GM23338 (cell line): Measurements from ENCODE around the gene KLHL1. TPM values are rescaled to one million over a fixed set of nuclear protein-coding genes. Genes with fewer than 3 reads are reported as not detected.

ENCODE experiments used
- ATAC-seq: fragments of 200-7000 bp; cut with Tn5 transposase; 3 replicates; pipeline ENCODE4 v1.9.1; 2020
- DNase-seq: peaks from one replicate; pipeline ENCODE4 v3.0.0-alpha.2; 2015; ENCODE audit warnings: low spot score
- H2AFZ ChIP-seq: fragments of 200-600 bp; sonication (generic); 2 replicates; pipeline ENCODE4 v1.8.0; 2016; ENCODE audit warnings: antibody characterized with exemption, mild to moderate bottlenecking, moderate library complexity
- H3F3A ChIP-seq: fragments of 200-600 bp; sonication (generic); replicated peaks from 2 replicates; pipeline ENCODE4 v1.8.0; 2017; ENCODE audit warnings: antibody characterized with exemption, mixed run types, low read depth
- H3K27ac ChIP-seq: fragments of 200-600 bp; sonication (generic); 2 replicates; pipeline ENCODE4 v1.6.1; 2016; ENCODE audit warnings: low read depth
- H3K27me3 ChIP-seq: fragments of 200-600 bp; sonication (generic); 2 replicates; pipeline ENCODE4 v1.8.0; 2016; ENCODE audit warnings: mild to moderate bottlenecking, mixed run types, moderate library complexity; ENCODE audit not compliant: insufficient read depth
- H3K36me3 ChIP-seq: fragments of 200-600 bp; sonication (generic); 2 replicates; pipeline ENCODE4 v1.8.0; 2016; ENCODE audit warnings: mild to moderate bottlenecking; ENCODE audit not compliant: insufficient read depth
- H3K4me1 ChIP-seq: fragments of 200-600 bp; sonication (generic); 2 replicates; pipeline ENCODE4 v1.8.0; 2016; ENCODE audit warnings: mild to moderate bottlenecking, moderate library complexity; ENCODE audit not compliant: insufficient read depth
- H3K4me2 ChIP-seq: fragments of 200-600 bp; sonication (generic); 2 replicates; pipeline ENCODE4 v1.7.1; 2017; ENCODE audit warnings: mixed run types
- H3K4me3 ChIP-seq: fragments of 200-600 bp; sonication (generic); 2 replicates; pipeline ENCODE4 v1.6.1; 2016; ENCODE audit warnings: mixed run types
- H3K79me2 ChIP-seq: fragments of 200-600 bp; sonication (generic); replicated peaks from 2 replicates; pipeline ENCODE4 v1.8.0; 2017; ENCODE audit warnings: mild to moderate bottlenecking; ENCODE audit not compliant: insufficient read depth
- H3K9me2 ChIP-seq: fragments of 200-600 bp; sonication (generic); 2 replicates; pipeline ENCODE4 v1.8.0; 2017; ENCODE audit not compliant: insufficient read depth
- H4K20me1 ChIP-seq: fragments of 200-600 bp; sonication (generic); replicated peaks from 2 replicates; pipeline ENCODE4 v1.8.0; 2017; ENCODE audit warnings: mild to moderate bottlenecking; ENCODE audit not compliant: insufficient read depth
- H3K27ac Mint-ChIP-seq: 2 replicates; pipeline ENCODE4 v1.8.0; 2020; ENCODE audit warnings: inconsistent platforms, mild to moderate bottlenecking, moderate library complexity, mixed read lengths
- H3K27me3 Mint-ChIP-seq: 3 replicates; pipeline ENCODE4 v1.8.0; 2022; ENCODE audit warnings: low read depth, mild to moderate bottlenecking, moderate library complexity, mixed read lengths, inconsistent platforms; ENCODE audit not compliant: insufficient read depth, poor library complexity
- H3K36me3 Mint-ChIP-seq: 3 replicates; pipeline ENCODE4 v1.8.0; 2021; ENCODE audit warnings: low read depth, mild to moderate bottlenecking, inconsistent platforms, moderate library complexity, mixed read lengths
- H3K4me1 Mint-ChIP-seq: 3 replicates; pipeline ENCODE4 v1.8.0; 2020; ENCODE audit warnings: mild to moderate bottlenecking, inconsistent platforms, mixed read lengths
- H3K4me3 Mint-ChIP-seq: 3 replicates; pipeline ENCODE4 v1.8.0; 2021; ENCODE audit warnings: moderate library complexity, mild to moderate bottlenecking, inconsistent platforms, mixed read lengths
- H3K9me3 Mint-ChIP-seq: 3 replicates; pipeline ENCODE4 v1.8.0; 2020; ENCODE audit warnings: moderate library complexity, mild to moderate bottlenecking, inconsistent platforms, mixed read lengths
- CREB1 ChIP-seq: fragments of 250-450 bp; sonication (Bioruptor Pico); IDR thresholded peaks from 2 replicates; pipeline ENCODE4 v1.5.0; 2020; ENCODE audit warnings: low read depth, mild to moderate bottlenecking, moderate library complexity
- NANOG ChIP-seq: IDR thresholded peaks from 2 replicates; pipeline ENCODE4 v1.6.1; 2016; ENCODE audit warnings: antibody characterized with exemption, borderline replicate concordance
- POLR2AphosphoS5 ChIP-seq: IDR thresholded peaks from 2 replicates; pipeline ENCODE4 v1.6.1; 2016; ENCODE audit warnings: antibody characterized with exemption, low read depth
- STAT1 ChIP-seq: IDR thresholded peaks from one replicate; pipeline ENCODE4 v1.6.1; 2016; ENCODE audit warnings: antibody characterized with exemption; ENCODE audit not compliant: unreplicated experiment
- ZNF114 ChIP-seq: fragments of 250-450 bp; sonication (Bioruptor Pico); IDR thresholded peaks from 2 replicates; pipeline ENCODE4 v1.5.0; 2020; ENCODE audit warnings: mild to moderate bottlenecking, moderate library complexity
- polyA plus RNA-seq: library from polyadenylated mRNA; unstranded; fragments of >200 nt; fragmentation: Nextera tagmentation; extraction: Ambion mirVana; gene quantifications from 2 replicates; pipeline ENCODE4 v1.2.1, GENCODE V29; 2016
- total RNA-seq: library from RNA; depleted of rRNA; stranded (reverse); fragments of >200 nt; shearing (Covaris generic); gene quantifications from 2 replicates; pipeline ENCODE4 v1.2.3, GENCODE V29; 2014
- TF ChIP-seq, protein P1 (sequence below): fragments of 250-450 bp; sonication (Bioruptor Pico); IDR thresholded peaks from 2 replicates; pipeline ENCODE4 v1.5.0; 2020; ENCODE audit warnings: mild to moderate bottlenecking, moderate library complexity
- TF ChIP-seq, protein P2 (sequence below): IDR thresholded peaks from one replicate; pipeline ENCODE4 v1.6.1; 2018; ENCODE audit warnings: antibody characterized with exemption; ENCODE audit not compliant: unreplicated experiment
- TF ChIP-seq, protein P3 (sequence below), 2 experiments: fragments of 200-600 bp in 1 of 2; sonication (generic) in 1 of 2; conservative IDR thresholded peaks; 2 replicates each; pipeline versions ENCODE4 v1.5.1 to v1.6.1; 2016 to 2017; ENCODE audit warnings: antibody characterized with exemption in 2 of 2, low read depth in 2 of 2, mild to moderate bottlenecking in 2 of 2, moderate library complexity in 1 of 2
- TF ChIP-seq, protein P4 (sequence below): IDR thresholded peaks from 2 replicates; pipeline ENCODE4 v1.6.1; 2016; ENCODE audit warnings: antibody characterized with exemption

Gene KLHL1
- total and polyA plus RNA-seq, 2 experiments from 2014 or later: not detected

DNA sequence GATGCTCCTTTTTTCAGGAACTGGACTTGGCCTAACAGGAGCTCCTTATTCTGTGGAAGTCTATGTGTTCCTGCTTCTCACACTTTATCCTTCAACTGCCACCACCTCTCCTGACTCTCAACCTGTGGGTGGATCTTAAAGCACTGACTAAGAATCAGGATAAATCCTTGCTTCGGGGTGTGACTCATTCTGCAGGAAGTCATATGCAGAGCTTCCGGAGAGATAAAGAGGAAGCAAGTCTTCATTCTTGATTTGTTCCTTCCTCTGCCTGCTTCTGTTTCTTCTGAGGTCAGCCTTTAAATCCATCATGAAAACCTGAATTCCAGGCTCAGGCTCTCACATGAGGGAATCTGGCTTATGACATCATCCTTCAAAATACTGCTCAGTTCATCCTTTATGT lies 137.7 kb downstream of the KLHL1 start (continued):
- TF ChIP-seq, protein P1, sequence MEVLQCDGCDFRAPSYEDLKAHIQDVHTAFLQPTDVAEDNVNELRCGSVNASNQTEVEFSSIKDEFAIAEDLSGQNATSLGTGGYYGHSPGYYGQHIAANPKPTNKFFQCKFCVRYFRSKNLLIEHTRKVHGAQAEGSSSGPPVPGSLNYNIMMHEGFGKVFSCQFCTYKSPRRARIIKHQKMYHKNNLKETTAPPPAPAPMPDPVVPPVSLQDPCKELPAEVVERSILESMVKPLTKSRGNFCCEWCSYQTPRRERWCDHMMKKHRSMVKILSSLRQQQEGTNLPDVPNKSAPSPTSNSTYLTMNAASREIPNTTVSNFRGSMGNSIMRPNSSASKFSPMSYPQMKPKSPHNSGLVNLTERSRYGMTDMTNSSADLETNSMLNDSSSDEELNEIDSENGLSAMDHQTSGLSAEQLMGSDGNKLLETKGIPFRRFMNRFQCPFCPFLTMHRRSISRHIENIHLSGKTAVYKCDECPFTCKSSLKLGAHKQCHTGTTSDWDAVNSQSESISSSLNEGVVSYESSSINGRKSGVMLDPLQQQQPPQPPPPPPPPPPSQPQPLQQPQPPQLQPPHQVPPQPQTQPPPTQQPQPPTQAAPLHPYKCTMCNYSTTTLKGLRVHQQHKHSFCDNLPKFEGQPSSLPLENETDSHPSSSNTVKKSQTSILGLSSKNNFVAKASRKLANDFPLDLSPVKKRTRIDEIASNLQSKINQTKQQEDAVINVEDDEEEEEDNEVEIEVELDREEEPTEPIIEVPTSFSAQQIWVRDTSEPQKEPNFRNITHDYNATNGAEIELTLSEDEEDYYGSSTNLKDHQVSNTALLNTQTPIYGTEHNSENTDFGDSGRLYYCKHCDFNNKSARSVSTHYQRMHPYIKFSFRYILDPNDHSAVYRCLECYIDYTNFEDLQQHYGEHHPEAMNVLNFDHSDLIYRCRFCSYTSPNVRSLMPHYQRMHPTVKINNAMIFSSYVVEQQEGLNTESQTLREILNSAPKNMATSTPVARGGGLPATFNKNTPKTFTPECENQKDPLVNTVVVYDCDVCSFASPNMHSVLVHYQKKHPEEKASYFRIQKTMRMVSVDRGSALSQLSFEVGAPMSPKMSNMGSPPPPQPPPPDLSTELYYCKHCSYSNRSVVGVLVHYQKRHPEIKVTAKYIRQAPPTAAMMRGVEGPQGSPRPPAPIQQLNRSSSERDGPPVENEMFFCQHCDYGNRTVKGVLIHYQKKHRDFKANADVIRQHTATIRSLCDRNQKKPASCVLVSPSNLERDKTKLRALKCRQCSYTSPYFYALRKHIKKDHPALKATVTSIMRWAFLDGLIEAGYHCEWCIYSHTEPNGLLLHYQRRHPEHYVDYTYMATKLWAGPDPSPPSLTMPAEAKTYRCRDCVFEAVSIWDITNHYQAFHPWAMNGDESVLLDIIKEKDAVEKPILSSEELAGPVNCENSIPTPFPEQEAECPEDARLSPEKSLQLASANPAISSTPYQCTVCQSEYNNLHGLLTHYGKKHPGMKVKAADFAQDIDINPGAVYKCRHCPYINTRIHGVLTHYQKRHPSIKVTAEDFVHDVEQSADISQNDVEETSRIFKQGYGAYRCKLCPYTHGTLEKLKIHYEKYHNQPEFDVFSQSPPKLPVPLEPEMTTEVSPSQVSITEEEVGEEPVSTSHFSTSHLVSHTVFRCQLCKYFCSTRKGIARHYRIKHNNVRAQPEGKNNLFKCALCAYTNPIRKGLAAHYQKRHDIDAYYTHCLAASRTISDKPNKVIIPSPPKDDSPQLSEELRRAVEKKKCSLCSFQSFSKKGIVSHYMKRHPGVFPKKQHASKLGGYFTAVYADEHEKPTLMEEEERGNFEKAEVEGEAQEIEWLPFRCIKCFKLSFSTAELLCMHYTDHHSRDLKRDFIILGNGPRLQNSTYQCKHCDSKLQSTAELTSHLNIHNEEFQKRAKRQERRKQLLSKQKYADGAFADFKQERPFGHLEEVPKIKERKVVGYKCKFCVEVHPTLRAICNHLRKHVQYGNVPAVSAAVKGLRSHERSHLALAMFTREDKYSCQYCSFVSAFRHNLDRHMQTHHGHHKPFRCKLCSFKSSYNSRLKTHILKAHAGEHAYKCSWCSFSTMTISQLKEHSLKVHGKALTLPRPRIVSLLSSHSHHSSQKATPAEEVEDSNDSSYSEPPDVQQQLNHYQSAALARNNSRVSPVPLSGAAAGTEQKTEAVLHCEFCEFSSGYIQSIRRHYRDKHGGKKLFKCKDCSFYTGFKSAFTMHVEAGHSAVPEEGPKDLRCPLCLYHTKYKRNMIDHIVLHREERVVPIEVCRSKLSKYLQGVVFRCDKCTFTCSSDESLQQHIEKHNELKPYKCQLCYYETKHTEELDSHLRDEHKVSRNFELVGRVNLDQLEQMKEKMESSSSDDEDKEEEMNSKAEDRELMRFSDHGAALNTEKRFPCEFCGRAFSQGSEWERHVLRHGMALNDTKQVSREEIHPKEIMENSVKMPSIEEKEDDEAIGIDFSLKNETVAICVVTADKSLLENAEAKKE: no peak

DNA sequence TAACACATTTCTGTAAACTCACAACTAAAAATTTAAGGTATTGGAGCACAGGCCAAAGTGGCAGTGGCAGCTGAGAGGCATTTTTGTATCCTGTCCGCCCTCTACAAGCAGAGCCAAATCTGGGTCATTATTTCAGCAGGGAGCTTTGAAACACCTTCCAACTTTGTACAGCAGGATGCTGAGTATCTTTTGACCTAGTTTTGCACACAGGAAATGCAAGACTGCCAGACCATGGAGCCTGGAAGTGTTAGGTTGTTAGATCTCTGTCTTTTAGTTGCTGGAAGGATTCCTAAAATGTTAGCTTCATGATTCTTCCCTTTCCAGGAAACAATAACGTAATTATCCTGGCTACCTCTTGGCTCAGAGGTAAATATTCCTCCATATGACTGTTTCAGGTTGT lies 149.2 kb downstream of the KLHL1 start:
- Mint-ChIP-seq H3K36me3 (no peaks in the 10 kb centered on the region), H3K4me1 (peaks cover 11% of the 10 kb centered on the region; the same call in 2 of the 3 replicates), H3K9me3 (no peaks in the 10 kb centered on the region), H3K27me3 (no peaks in the 10 kb centered on the region), H3K4me3 (no peak overlapping the region), H3K27ac (no peak overlapping the region; the same call in 1 of the 2 replicates)
- Histone ChIP-seq H3K9me2 (no peaks in the 10 kb centered on the region), H3K27me3 (no peaks in the 10 kb centered on the region), H3K4me3 (no peak overlapping the region), H2AFZ (peak overlapping the region; percentile 12; the same call in 1 of the 2 replicates), H3K27ac (no peak overlapping the region), H3K79me2 (no peaks in the 10 kb centered on the region), H3K4me1 (peaks cover 11% of the 10 kb centered on the region; the same call in 1 of the 2 replicates), H3K36me3 (no peaks in the 10 kb centered on the region), H4K20me1 (no peaks in the 10 kb centered on the region), H3F3A (no peaks in the 10 kb centered on the region), H3K4me2 (no peak overlapping the region)
- ATAC-seq (no peak), DNase-seq (no peak)
- no peak for TF ChIP-seq NANOG
- TF ChIP-seq ZNF114 (CRISPR knock-in tag): no peak
- TF ChIP-seq CREB1 (CRISPR knock-in tag): no peak
- TF ChIP-seq STAT1: no peak
- TF ChIP-seq, protein P2, sequence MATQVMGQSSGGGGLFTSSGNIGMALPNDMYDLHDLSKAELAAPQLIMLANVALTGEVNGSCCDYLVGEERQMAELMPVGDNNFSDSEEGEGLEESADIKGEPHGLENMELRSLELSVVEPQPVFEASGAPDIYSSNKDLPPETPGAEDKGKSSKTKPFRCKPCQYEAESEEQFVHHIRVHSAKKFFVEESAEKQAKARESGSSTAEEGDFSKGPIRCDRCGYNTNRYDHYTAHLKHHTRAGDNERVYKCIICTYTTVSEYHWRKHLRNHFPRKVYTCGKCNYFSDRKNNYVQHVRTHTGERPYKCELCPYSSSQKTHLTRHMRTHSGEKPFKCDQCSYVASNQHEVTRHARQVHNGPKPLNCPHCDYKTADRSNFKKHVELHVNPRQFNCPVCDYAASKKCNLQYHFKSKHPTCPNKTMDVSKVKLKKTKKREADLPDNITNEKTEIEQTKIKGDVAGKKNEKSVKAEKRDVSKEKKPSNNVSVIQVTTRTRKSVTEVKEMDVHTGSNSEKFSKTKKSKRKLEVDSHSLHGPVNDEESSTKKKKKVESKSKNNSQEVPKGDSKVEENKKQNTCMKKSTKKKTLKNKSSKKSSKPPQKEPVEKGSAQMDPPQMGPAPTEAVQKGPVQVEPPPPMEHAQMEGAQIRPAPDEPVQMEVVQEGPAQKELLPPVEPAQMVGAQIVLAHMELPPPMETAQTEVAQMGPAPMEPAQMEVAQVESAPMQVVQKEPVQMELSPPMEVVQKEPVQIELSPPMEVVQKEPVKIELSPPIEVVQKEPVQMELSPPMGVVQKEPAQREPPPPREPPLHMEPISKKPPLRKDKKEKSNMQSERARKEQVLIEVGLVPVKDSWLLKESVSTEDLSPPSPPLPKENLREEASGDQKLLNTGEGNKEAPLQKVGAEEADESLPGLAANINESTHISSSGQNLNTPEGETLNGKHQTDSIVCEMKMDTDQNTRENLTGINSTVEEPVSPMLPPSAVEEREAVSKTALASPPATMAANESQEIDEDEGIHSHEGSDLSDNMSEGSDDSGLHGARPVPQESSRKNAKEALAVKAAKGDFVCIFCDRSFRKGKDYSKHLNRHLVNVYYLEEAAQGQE: no peak
- TF ChIP-seq POLR2AphosphoS5: no peak
- TF ChIP-seq, protein P3, sequence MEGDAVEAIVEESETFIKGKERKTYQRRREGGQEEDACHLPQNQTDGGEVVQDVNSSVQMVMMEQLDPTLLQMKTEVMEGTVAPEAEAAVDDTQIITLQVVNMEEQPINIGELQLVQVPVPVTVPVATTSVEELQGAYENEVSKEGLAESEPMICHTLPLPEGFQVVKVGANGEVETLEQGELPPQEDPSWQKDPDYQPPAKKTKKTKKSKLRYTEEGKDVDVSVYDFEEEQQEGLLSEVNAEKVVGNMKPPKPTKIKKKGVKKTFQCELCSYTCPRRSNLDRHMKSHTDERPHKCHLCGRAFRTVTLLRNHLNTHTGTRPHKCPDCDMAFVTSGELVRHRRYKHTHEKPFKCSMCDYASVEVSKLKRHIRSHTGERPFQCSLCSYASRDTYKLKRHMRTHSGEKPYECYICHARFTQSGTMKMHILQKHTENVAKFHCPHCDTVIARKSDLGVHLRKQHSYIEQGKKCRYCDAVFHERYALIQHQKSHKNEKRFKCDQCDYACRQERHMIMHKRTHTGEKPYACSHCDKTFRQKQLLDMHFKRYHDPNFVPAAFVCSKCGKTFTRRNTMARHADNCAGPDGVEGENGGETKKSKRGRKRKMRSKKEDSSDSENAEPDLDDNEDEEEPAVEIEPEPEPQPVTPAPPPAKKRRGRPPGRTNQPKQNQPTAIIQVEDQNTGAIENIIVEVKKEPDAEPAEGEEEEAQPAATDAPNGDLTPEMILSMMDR (conservative IDR thresholded peaks at IDR 0.05; ENCODE audit: low read depth in 2 of 2): no peak
- TF ChIP-seq, protein P4, sequence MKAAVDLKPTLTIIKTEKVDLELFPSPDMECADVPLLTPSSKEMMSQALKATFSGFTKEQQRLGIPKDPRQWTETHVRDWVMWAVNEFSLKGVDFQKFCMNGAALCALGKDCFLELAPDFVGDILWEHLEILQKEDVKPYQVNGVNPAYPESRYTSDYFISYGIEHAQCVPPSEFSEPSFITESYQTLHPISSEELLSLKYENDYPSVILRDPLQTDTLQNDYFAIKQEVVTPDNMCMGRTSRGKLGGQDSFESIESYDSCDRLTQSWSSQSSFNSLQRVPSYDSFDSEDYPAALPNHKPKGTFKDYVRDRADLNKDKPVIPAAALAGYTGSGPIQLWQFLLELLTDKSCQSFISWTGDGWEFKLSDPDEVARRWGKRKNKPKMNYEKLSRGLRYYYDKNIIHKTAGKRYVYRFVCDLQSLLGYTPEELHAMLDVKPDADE: no peak
